Measurements from ENCODE around the gene OR10A3.

DNA sequence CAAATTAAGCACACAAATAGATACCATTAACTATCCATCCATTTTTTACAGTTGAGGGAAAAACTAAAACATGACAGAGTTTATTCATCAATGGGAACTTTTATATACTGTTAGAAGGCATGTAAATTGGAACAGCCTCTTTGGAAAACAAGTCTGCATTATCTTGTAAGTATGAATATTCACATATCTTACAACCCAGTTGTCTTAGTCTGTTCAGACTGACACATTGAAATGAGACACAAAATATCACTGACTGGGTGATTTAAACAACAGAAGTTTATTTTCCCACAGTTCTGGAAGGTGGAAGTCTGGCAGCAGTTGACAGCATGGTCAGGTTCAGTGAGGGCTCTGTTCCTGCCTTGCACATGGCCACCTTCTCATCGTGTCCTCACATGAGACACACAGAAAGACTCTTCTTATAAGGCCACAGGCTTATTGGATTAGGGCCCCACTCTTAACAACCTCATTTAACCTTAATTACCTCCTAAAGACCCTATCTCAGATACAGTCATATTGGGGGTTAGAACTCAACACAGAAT lies 40.2 kb upstream of the OR10A3 start:
- TF ChIP-seq EZH2 (IDR thresholded peaks at IDR 0.05; ENCODE audit: insufficient read depth, poor library complexity, severe bottlenecking), result no peak
- TF ChIP-seq EZH2phosphoT487 (IDR thresholded peaks at IDR 0.05; ENCODE audit: insufficient read depth, low read depth), result no peak

All from GM23248 (cell line).